Uterus (tissue), 4 donors: ENCODE measurements around the gene OR5H2. TPM values are rescaled to one million over a fixed set of nuclear protein-coding genes. Genes with fewer than 3 reads are reported as not detected.

Experiments
- DNase-seq, 2 donors: peaks; one replicate each; pipeline ENCODE4 v3.0.0-alpha.2; 2019 to 2020
- H3K27ac ChIP-seq, 2 donors: fragments of 200-600 bp; sonication (generic); 1 replicate in 1 of 2; 2 replicates in 1 of 2; pipeline ENCODE4 v1.5.1; 2016 to 2018
- H3K27me3 ChIP-seq, 2 donors: fragments of 200-600 bp; sonication (generic); one replicate each; pipeline ENCODE4 v1.5.1; 2018 to 2019; ENCODE audit warnings: control low read depth in 1 of 2
- H3K36me3 ChIP-seq, 2 donors: fragments of 200-600 bp; sonication (generic); one replicate each; pipeline ENCODE4 v1.5.1; 2019; ENCODE audit warnings: control low read depth in 1 of 2
- H3K4me1 ChIP-seq, 2 donors: fragments of 200-600 bp; sonication (generic); one replicate each; pipeline ENCODE4 v1.5.1; 2018 to 2019; ENCODE audit warnings: control low read depth in 1 of 2
- H3K4me3 ChIP-seq, 2 donors: fragments of 200-600 bp; sonication (generic); 1 replicate in 1 of 2; 2 replicates in 1 of 2; pipeline ENCODE4 v1.5.1; 2018 to 2019; ENCODE audit warnings: mild to moderate bottlenecking in 1 of 2
- H3K9me3 ChIP-seq, 2 donors: fragments of 200-600 bp; sonication (generic); one replicate each; pipeline ENCODE4 v1.5.1; 2019; ENCODE audit warnings: control low read depth in 1 of 2
- CTCF ChIP-seq, 4 experiments: fragments of 200-600 bp in 2 of 4; fragments of 450-650 bp in 2 of 4; sonication (generic) in 2 of 4; IDR thresholded peaks; one replicate each; pipeline ENCODE4 v1.5.1; 2016 to 2019; ENCODE audit warnings: antibody characterized with exemption in 4 of 4, mild to moderate bottlenecking in 2 of 4, moderate library complexity in 1 of 4
- POLR2A ChIP-seq, 2 donors: fragments of 450-650 bp; IDR thresholded peaks; one replicate each; pipeline ENCODE4 v1.6.1; 2016; ENCODE audit warnings: antibody characterized with exemption in 2 of 2, mild to moderate bottlenecking in 1 of 2, moderate library complexity in 1 of 2
- intact Hi-C: fragments of 100-400 bp; cut with DNase I; formaldehyde crosslinking; loops from one replicate; pipeline ENCODE4 v1.15.1; 2023; ENCODE audit warnings: low total_unique reads
- total RNA-seq, 4 donors: library from RNA; depleted of rRNA in 3 of 4; stranded (reverse); fragments of >200 nt in 3 of 4; gene quantifications; one replicate each; pipeline versions ENCODE4 v1.1.0 to v1.2.4, GENCODE V29; 2014 to 2023
- donor health status: DM: yes; HTN: yes; CAD: no.

OR5H2 gene
- total RNA-seq, result not detected

- TF ChIP-seq POLR2A (IDR thresholded peaks at IDR 0.05) (no peak), CTCF (IDR thresholded peaks at IDR 0.05) (no peak)
- Histone ChIP-seq H3K36me3 (no peaks in the 10 kb centered on the region), H3K4me1 (no peaks in the 10 kb centered on the region), H3K27ac (no peak within 1 kb of the TSS), H3K4me3 (no peak within 1 kb of the TSS), H3K9me3 (no peaks in the 10 kb centered on the region), H3K27me3 (no peaks in the 10 kb centered on the region)
- intact Hi-C loops, result no loop called here
- no peak for DNase-seq
These were observed at the start of gene OR5H2 for GRCh38 chr3:98282205-98282604. TSS of gene OR5H2 (plus strand) at chr3:98282505. CDS start at chr3:98282903, 398 bp downstream.

- H3K27ac ChIP-seq, result no peak overlapping the region
- intact Hi-C loops, result no loop called here
- TF ChIP-seq POLR2A (IDR thresholded peaks at IDR 0.05) (no peak), CTCF (IDR thresholded peaks at IDR 0.05) (no peak)
- no peak overlapping the region for H3K4me3 ChIP-seq
- H3K9me3 ChIP-seq, result no peaks in the 10 kb centered on the region
- no peaks in the 10 kb centered on the region for H3K36me3 ChIP-seq
- no peaks in the 10 kb centered on the region for H3K4me1 ChIP-seq
- DNase-seq, result no peak
- H3K27me3 ChIP-seq, result no peaks in the 10 kb centered on the region
These were observed 48.8 kb upstream of the OR5H2 start for GRCh38 chr3:98233468-98233867.

- Histone ChIP-seq H3K9me3 (no peaks in the 10 kb centered on the region), H3K4me1 (no peaks in the 10 kb centered on the region), H3K4me3 (no peak overlapping the region), H3K36me3 (no peaks in the 10 kb centered on the region), H3K27me3 (no peaks in the 10 kb centered on the region), H3K27ac (no peak overlapping the region)
- intact Hi-C loops, result no loop called here
- TF ChIP-seq CTCF (IDR thresholded peaks at IDR 0.05), result no peak
- no peak for TF ChIP-seq POLR2A (IDR thresholded peaks at IDR 0.05)
- DNase-seq, result no peak
These were observed 42.2 kb upstream of the OR5H2 start for GRCh38 chr3:98240131-98240530.

GRCh38 chr3:98242155-98242554 lies 40.1 kb upstream of the OR5H2 start:
- TF ChIP-seq CTCF (IDR thresholded peaks at IDR 0.05), result no peak
- TF ChIP-seq POLR2A (IDR thresholded peaks at IDR 0.05), result no peak
- Histone ChIP-seq H3K4me3 (no peak overlapping the region), H3K9me3 (no peaks in the 10 kb centered on the region), H3K27me3 (no peaks in the 10 kb centered on the region), H3K4me1 (no peaks in the 10 kb centered on the region), H3K27ac (no peak overlapping the region), H3K36me3 (no peaks in the 10 kb centered on the region)
- no peak for DNase-seq
- intact Hi-C loops, result no loop called here

GRCh38 chr3:98243843-98244242 lies 38.5 kb upstream of the OR5H2 start:
- no peak for DNase-seq

More at GRCh38 chr3:98243843-98244242, 38.5 kb upstream of the OR5H2 start:
- H3K27me3 ChIP-seq, result no peaks in the 10 kb centered on the region
- intact Hi-C loops, result no loop called here
- no peak overlapping the region for H3K4me3 ChIP-seq
- H3K36me3 ChIP-seq, result no peaks in the 10 kb centered on the region
- no peaks in the 10 kb centered on the region for H3K4me1 ChIP-seq
- no peak overlapping the region for H3K27ac ChIP-seq
- no peak for TF ChIP-seq POLR2A (IDR thresholded peaks at IDR 0.05)
- no peak for TF ChIP-seq CTCF (IDR thresholded peaks at IDR 0.05)
- no peaks in the 10 kb centered on the region for H3K9me3 ChIP-seq
